ENCODE measurements around the gene ANKRD18B. TPM values are rescaled to one million over a fixed set of nuclear protein-coding genes. Genes with fewer than 3 reads are reported as not detected.
A peak's percentile ranks its signal among the peaks of the same experiment; 100 is the strongest.
"Not testable (repeated sequence)": the region's sequence is repeated elsewhere in the genome, so short reads cannot be mapped to it uniquely, and the experiment has no call there.

Gene ANKRD18B
- total RNA-seq, 4 donors from 2014 or later, result 3.8 to 19.8 (median 10.8) TPM

GRCh38 chr9:33611358-33611757, 87.3 kb downstream of the ANKRD18B start:
- Histone ChIP-seq H3K9me3 (peaks cover 0 to 6% (median 0%) of the 10 kb centered on the region in 3 donors), H3K27me3 (no peaks in the 10 kb centered on the region), H3K27ac (no peak overlapping the region), H3K4me3 (no peak overlapping the region), H3K4me1 (no peaks in the 10 kb centered on the region), H3K36me3 (no peaks in the 10 kb centered on the region)
- intact Hi-C loops (cut with DNase I), result no loop called here
- no peak for TF ChIP-seq CTCF (IDR thresholded peaks at IDR 0.05)
- TF ChIP-seq POLR2A (IDR thresholded peaks at IDR 0.05), result no peak
- 45 to 76% methylated on average over 1 of the region's 1 CpG for WGBS, 2 donors
- DNase-seq, result no peak

- H3K4me1 ChIP-seq; H3K9me3 ChIP-seq; H3K27ac ChIP-seq; H3K4me3 ChIP-seq; intact Hi-C loops (cut with DNase I); DNase-seq; H3K27me3 ChIP-seq; H3K36me3 ChIP-seq: not testable (repeated sequence)
- 65 to 66% methylated on average over 2 of the region's 2 CpGs for WGBS, 2 donors
Measured at GRCh38 chr9:33612410-33612809, 88.4 kb downstream of the ANKRD18B start.

GRCh38 chr9:33614001-33614687, 90.1 kb downstream of the ANKRD18B start:
- intact Hi-C loops (cut with DNase I), result no loop called here
- WGBS, 2 donors, result 83 to 88% methylated on average over 5 to 7 of the region's 7 CpGs
- no peak for DNase-seq
- Histone ChIP-seq H3K36me3 (no peaks in the 10 kb centered on the region), H3K27ac (no peak overlapping the region), H3K9me3 (peaks cover 0 to 6% (median 0%) of the 10 kb centered on the region in 3 donors), H3K27me3 (peaks cover 0 to 16% (median 0%) of the 10 kb centered on the region in 4 donors), H3K4me1 (no peaks in the 10 kb centered on the region), H3K4me3 (no peak overlapping the region)
- TF ChIP-seq CTCF (IDR thresholded peaks at IDR 0.05) (no peak), POLR2A (IDR thresholded peaks at IDR 0.05) (no peak)

GRCh38 chr9:33618370-33618769, 94.3 kb downstream of the ANKRD18B start:
- DNase-seq; H3K9me3 ChIP-seq; H3K36me3 ChIP-seq; intact Hi-C loops (cut with DNase I); H3K27ac ChIP-seq; H3K4me3 ChIP-seq: not testable (repeated sequence)
- peaks cover 0 to 20% (median 4%) of the 10 kb centered on the region in 3 donors for H3K4me1 ChIP-seq
- peaks cover 0 to 16% (median 0%) of the 10 kb centered on the region in 4 donors for H3K27me3 ChIP-seq
- 67 to 96% methylated on average over 1 to 2 of the region's 9 CpGs for WGBS, 2 donors

- Histone ChIP-seq H3K36me3 (no peaks in the 10 kb centered on the region), H3K27me3 (peaks cover 0 to 24% (median 0%) of the 10 kb centered on the region in 4 donors), H3K9me3 (no peaks in the 10 kb centered on the region), H3K27ac (peak overlapping the region in 3 of 4 donors; percentile 67 to 80 (median 76)), H3K4me1 (peaks cover 0 to 27% (median 4%) of the 10 kb centered on the region in 3 donors), H3K4me3 (no peak overlapping the region)
- no peak for DNase-seq
- intact Hi-C loops (cut with DNase I), result loop anchor here (5.0 kb wide), 1 partner anchor 102 kb away; no protein-coding TSS in a partner anchor
- 53 to 75% methylated on average over 3 of the region's 3 CpGs for WGBS, 2 donors
- TF ChIP-seq POLR2A (IDR thresholded peaks at IDR 0.05) (no peak), CTCF (IDR thresholded peaks at IDR 0.05) (no peak)
Measured at GRCh38 chr9:33619666-33620404, 95.8 kb downstream of the ANKRD18B start.
